ENCODE data around the gene PGA5.
"Not testable (repeated sequence)": the region's sequence is repeated elsewhere in the genome, so short reads cannot be mapped to it uniquely, and the experiment has no call there.

Gene PGA5

DNA sequence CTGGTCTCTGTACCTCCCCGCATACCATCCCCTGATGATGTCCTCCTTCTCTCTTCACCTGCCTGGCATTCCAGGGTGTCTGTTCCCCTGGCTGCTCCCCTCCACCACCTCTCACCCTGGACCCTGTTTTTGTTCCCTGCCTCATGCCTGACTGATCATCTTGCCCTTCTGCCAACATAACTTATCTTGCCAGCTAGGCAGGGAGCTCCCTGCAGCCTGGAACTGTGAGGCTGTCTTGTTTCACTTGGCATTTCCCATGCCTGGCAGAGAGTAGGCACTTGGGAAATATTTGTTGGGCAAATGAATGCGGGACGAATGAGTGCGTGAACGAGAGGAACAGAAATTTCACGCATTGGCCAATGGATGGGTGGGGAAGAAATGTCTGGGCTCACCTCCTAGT is 11.5 kb upstream of the PGA5 start:
- not testable (repeated sequence) for DNase-seq

DNA sequence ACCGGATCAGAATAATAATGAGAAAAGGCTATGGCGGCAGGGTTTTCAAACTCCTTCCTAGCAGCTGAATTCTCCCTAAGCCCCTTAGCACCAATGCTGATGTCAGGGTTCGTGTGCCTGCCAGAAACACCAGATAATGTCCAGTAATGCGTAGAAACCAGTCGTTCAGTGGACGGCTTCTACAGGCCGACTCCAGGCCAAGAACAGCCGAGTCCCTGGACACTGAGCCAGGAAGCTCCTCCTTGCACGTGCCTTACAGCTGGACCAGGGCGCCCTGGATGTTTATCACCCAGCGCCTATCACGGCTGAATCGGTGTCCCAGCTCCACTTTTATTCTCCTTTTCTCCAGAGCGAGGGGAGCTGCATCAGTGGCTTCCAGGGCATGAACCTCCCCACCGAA is 9.9 kb upstream of the PGA5 start:
- DNase-seq: not testable (repeated sequence)

DNA sequence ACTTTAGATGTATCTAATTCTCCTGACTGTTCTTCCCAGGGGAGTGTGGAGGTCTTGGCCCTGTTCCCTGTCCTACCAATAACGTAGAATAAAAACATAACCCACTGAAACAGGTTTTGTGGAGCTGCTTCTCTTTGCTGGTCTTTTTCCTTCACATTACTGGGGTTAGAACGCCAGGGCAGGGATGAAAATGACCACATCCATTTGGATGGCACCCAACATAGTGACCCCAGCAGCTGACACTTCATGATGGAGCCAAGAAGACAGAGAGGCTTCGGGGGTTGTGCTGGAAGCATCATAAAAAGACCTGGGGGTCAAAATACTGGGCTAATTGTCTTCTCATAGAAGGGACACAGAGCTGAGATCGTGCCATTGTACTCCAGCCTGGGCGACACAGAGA is 9.4 kb upstream of the PGA5 start:
- not testable (repeated sequence) for DNase-seq

DNA sequence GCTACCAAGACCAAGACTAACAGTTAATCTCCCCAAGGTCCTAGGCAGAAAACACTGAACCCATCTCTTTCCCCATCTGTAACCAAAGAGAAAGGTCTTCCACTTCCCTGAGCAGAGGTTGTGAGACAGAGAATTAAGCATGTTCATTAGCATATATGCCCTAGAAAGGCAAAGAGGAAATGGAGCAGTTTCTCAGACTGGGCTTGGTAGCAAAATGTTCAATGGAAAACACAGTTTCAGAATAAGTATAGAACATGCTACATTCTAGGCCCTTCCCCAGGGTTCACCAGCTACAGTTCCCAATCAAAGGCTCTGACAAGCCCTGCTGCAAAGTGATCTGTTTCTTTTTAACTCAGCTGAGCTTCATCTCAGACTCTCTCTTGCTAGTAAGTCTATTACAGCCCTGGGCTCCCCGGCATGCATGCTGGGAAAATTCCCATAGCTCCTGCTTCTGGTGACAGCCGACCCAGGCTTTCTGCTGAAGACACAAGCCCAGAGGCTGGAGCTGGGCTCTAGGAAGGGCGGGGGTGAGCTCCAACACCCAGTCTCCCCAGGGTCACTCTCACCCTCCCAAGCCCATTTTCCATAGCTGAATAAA is 8.3 kb upstream of the PGA5 start:
- DNase-seq: not testable (repeated sequence)

DNA sequence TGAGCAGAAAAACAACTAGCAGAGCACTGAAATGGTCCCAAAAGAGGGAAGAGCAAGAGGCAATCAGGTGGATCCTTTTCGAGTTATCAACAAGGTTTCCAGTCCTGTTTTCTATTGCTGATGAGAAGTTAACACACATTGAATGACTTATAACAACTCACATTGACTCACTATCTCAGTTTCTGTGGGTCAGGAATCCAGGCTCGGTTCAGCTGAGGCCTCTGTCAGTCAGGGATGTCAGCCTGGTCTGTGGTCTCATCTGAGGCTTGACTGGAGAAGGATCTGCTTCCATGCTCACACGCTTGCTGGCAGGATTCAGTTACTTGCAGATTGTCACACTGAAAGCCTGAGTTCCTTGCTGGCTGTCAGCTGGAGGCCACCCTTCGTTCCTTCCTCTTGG is 3.8 kb upstream of the PGA5 start:
- DNase-seq: not testable (repeated sequence)

DNA sequence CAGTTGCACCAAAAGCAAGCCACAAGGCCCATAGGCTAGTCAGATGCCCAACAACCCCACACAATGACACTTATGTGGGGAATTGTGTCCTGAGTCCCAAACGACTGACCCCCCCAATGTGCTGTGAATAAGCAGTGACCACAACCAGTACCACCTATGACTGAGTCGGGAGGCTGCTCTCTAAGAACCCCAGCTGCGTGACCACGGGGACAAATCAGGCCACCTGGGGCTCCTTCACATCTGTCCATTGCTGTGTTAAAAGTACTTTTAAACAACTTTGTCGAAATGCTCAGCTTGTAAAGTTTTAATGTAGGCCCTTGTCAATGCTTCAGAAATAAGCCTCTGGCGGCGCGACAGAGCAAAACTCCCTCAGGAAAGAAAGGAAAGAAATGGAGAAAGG is 687 bp upstream of the PGA5 start:
- DNase-seq: not testable (repeated sequence)

DNA sequence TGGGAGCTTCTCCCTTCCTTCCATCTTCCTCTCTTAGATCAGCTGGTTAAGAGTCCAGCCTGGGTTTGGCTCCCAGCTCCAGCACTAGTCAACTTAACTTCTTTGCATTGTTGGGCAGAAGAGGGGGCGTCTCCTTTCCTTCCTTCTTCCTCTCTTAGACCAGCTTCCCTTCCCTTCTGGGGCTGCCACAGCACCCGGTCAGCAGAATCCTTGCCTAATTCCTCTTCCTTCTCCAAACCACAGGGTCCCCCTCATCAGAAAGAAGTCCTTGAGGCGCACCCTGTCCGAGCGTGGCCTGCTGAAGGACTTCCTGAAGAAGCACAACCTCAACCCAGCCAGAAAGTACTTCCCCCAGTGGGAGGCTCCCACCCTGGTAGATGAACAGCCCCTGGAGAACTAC is 551 bp downstream of the PGA5 start:
- not testable (repeated sequence) for DNase-seq

DNA sequence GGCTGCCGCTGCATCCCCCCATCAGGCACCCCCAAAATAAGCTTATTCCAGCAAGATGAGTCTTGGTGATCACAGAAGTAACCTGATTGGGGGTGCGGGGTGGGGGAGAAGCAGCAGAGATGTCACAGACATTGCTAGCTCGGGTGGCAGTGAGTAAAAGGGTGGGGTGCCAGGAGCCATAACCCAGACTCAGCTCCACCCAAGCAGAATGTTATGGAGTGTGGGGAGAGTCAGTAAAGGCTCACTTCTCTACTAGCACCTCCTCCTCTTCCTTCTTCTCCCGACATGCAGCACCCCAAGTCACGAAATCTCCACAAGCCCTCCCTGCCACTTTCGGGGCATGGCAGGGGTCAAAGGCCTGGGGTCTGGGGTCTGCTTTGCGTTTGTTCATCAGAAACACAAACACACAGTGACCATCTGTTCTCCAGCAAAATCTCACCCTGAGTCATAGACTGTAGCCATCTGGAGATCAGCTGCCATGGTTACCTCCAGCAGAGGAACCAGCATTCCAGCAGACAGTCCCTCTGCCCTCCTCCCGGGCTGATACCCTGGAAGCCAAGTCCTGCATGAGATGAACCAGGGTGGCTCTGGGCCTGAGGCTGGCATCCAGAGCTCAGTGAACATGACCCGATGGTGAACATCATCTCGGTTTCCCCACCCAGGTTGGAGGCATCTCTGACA is 4.4 kb downstream of the PGA5 start:
- DNase-seq: not testable (repeated sequence)

DNA sequence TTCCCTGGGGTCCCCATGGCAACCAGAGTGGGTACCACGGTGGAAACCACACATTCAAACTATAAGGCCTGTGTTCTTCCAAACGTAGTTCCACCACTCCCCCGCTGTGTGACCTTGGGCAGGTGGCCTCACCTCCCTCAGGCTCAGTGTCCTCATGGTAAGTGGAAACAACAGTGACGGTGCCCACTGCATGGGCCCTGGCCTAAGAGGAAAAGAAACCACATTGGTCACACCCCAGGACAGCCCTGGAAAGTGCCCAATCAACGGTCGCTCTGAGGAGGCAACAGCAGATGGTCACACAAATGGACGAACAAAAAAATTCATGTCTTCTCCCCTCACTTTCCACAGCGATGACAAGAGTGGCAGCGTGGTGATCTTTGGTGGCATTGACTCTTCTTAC is 7.1 kb downstream of the PGA5 start:
- DNase-seq: not testable (repeated sequence)

DNA sequence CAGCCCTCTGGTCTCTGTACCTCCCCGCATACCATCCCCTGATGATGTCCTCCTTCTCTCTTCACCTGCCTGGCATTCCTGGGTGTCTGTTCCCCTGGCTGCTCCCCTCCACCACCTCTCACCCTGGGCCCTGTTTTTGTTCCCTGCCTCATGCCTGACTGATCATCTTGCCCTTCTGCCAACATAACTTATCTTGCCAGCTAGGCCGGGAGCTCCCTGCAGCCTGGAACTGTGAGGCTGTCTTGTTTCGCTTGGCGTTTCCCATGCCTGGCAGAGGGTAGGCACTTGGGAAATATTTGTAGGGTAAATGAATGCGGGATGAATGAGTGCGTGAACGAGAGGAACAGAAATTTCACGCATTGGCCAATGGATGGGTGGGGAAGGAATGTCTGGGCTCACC is 8.2 kb downstream of the PGA5 start:
- DNase-seq: not testable (repeated sequence)

DNA sequence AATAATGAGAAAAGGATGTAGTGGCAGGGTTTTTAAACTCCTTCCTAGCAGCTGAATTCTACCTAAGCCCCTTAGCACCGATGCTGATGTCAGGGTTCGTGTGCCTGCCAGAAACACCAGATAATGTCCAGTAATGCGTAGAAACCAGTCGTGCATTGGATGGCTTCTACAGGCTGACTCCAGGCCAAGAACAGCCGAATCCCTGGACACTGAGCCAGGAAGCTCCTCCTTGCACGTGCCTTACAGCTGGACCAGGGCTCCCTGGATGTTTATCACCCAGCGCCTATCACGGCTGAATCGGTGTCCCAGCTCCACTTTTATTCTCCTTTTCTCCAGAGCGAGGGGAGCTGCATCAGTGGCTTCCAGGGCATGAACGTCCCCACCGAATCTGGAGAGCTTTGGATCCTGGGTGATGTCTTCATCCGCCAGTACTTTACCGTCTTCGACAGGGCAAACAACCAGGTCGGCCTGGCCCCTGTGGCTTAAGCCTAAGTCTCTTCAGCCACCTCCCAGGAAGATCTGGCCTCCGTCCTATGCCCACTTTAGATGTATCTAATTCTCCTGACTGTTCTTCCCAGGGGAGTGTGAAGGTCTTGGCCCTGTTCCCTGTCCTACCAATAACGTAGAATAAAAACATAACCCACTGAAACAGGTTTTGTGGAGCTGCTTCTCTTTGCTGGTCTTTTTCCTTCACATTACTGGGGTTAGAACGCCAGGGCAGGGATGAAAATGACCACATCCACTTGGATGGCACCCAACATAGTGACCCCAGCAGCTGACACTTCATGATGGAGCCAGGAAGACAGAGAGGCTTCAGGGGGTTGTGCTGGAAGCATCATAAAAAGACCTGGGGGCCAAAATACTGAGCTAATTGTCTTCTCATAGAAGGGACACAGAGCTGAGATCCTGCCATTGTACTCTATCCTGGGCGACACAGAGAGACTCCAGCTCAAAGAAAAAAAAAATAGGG is 10.1 kb downstream of the PGA5 start:
- peak; percentile 8 for DNase-seq

DNA sequence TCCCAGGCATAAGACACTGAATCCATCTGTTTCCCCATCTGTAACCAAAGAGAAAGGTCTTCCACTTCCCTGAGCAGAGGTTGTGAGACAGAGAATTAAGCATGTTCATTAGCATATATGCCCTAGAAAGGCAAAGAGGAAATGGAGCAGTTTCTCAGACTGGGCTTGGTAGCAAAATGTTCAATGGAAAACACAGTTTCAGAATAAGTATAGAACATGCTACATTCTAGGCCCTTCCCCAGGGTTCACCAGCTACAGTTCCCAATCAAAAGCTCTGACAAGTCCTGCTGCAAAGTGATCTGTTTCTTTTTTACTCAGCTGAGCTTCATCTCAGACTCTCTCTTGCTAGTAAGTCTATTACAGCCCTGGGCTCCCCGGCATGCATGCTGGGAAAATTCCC is 11.4 kb downstream of the PGA5 start:
- not testable (repeated sequence) for DNase-seq

DNA sequence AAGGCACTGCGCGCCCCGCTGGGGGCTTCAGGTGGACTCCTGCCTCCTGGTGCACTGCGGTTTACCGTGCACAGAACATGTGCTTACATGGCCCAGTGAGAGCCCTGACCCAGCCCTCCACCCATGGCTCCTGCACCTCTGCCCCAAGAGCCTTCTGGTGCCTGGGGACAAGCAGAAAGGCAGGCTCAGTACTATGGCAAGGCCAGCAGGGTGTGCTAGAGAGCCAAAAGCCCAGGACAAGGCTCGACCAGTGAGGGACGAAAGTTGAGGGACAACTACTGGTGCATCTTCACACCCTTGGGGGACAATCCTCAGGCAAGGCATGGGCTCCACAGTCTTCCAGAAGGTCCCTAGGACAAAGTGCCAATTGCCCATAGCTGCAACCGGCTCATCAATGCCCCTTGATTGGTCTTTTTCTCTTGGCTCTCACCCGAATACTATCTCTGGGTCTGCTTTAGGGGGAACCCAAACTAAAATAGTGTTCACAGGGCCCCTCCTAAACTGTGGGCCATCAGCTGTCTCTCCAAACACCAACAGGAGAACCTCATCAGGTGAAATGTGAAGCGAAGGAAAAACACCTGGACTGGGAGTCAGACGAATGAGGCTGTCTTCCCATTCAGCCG is 13.5 kb downstream of the PGA5 start:
- DNase-seq: peak; percentile 50

DNA sequence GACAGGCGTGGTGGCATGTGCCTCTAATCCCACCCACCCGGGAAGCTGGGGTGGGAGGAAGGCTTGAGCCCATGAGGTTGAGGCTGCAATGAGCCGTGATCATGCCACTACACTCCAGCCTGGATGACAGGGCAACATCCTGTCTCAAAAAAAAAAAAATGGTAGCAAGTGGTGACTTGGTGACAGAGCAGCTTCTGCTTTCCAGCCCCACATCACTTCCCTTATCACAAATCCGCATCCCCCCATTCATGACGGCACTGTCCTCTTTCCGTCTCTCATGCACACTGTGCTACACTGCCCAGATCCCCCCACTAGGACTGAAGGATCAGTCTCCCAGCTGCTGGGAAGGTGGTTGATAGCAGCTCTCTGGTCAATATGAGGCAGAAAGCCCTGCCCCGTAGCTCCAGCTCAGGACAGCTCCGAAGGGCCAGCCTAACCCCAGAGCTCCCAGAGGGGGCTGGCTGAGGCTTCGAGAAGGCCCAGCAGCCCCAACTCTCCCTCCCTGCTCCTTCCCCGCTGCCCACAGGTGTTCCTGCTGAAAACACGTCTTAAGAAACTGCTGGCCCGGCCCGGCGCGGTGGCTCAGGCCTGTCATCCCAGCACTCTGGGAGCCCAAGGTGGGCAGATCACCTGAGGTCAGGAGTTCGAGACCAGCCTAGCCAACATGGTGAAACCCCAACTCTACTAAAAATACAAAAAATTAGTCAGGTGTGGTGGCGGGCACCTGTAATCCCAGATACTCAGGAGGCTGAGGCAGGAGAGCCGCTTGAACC is 15.9 kb downstream of the PGA5 start:
- no peak for DNase-seq

DNA sequence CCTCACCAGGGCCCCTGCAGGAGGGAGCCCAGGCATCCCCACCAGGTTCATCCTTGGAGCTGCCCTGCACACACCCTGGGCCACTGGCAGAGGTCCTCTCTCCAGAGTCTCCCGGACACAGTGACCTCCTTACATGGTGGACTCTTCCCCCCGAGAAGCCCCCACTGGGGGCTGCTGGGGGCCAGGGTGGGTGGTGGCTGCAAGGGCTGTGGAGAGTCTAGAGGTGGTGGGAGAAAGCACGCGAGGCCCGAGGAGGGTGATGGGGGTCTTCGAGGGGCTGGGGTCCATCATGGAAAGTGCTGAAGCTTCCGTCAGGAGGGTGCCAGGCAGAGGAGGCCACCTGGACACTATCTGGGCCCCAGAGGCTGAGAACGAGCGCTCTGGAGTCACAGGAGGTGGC is 17.6 kb downstream of the PGA5 start:
- no peak for DNase-seq

DNA sequence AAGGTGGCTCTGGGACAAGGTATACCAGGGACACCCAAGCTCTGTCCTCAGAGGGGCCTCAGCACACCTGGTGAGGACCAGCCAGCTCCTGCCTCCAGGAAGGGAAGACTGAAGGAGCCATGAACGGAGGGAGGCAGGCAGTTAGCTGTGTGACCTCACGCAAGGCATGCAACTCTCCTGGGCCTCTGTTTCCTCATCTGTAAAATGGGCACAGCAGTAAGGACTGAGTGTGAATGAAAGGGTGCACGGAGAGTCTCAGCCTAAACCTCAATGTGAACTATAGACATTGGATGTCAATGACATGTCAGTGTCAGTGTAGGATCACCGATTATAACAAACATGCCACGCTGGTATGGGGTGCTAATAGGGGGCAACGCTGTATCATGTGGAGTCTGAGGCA is 18.4 kb downstream of the PGA5 start:
- no peak for DNase-seq

DNA sequence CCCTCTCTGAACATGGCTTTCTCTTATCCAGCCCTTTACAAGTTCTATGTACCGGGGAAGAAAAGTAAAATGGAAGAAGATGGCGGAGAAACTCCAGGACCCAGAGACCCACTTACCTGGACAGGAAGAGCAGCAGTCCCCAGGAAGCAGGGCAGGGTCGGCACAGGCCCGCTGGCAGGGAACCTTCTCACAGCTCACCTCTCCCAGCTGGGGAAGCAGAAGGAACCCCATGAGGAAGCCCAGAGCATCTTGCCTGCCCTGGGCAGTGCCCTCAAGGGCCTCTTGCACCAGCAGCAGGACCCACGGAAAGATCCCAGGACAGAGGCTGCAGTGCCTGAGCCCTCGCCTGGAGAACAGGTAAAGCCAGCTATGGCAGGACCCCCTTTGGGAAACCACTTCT is 23.4 kb downstream of the PGA5 start:
- DNase-seq: no peak

DNA sequence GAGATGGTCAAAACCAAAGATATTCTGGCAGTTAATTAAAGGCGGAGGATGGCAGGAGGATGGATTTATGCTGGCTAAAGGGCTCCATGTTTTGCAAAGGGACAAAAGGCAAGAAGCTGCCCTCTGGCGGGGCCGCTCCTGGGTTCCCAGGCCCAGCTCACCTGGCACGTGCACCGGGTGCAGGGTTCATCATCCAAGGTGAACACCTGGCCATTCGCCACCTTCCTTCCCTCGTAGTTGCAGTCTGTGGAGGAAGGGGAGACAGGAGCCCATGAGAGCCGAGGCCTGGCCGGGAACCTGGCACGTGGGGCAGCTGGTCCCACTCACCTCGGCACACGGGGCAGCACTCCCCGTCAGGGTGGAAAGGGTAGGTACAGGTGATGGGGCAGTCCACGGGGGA is 23.8 kb downstream of the PGA5 start:
- DNase-seq: no peak

DNA sequence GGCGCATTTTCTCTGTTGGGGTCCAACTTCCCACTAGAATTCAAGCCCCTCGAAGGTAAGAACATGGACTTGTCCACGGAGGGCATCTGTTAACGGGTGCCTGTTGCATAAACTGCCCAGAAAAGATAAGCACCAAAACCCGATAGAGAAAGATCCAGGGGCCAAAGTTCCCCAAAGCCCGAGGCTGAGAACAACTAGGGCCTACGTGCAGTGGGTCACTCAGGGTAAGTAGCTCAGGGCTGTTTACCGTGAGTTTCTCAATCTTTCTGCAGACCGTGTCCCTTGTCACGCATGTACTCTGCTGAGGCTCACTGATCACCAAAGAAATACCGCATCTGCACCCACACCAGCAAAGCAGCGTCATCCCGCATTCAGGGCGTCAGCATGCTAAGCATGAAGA is 24.4 kb downstream of the PGA5 start:
- no peak for DNase-seq

DNA sequence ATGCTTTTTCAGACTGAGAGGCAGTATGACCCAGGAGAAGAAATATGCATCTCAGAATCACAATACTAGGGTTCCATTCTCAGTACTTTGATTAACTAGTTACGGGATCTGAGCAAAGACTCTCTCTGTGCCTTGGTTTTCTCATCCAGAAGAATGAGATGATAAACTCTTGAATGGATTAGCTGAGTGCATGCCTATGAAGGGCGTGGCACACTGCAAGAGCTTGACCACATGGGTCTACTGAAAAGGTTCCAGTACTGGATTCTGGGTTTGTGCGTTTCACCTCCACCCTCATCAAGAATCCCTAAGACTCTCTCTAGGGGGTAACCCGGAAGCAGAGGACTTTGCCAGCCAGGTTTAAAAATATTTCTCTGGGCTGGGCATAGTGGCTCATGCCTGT is 25.6 kb downstream of the PGA5 start:
- DNase-seq: no peak

DNA sequence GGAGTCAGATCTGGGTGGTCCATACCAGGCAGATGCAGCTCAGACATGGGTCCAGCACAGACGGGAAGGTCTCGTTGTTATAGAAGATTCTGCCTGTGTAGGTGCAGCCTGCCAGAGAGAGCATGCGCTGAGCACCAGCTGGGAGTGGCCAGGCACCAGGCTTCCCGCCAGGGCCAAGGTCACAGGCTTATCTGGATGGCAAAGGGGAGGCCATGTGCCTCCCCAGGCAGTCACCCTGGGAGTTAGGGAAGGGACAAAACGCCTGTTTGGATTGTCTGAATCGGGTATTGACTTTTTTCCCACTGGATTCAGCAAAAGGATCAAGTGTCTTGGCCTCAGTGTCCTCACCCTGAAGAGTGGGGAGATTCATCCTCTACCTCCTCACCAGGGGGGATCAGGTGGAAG is 26.5 kb downstream of the PGA5 start:
- DNase-seq: no peak

DNA sequence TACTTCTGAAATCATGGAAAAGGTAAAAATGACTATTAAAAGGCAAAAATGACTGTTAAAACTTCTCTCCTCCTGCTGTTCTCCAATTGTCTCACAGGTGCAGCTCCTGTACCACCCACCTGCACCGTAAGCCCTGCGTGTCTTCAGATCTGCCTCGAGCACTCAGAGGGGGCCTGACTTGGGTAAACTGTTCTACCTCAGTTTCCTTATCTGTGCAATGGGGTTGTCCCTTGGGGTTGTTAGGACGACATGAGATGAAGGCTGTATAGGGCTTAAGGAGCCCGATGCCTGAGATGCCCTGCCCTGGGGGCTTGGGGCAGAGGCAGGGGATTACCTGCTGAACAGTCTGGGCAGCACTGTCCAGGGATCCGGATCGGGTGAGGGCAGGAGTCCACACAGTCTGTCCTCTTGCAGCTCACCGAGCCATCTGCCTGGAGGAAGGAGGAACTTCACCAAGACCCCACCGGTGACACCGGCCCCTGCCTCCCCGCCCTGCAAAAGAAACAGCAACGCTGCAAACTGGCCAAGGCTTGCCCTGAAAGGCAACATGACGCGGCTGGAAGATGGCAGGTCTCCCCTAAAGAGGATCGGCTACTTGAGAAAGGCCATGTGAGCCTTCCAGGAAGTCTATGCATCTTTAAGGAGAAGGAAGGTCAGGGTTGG is 27.7 kb downstream of the PGA5 start:
- DNase-seq: no peak

Data from retina (tissue), 1 donor.